NCI-H526 (cell line): Measurements from ENCODE around the gene KREMEN1.
"Not testable (repeated sequence)": the region's sequence is repeated elsewhere in the genome, so short reads cannot be mapped to it uniquely, and the experiment has no call there.

Experiments used
- DNase-seq, 2 experiments: peaks; one replicate each; lab custom pipeline; 2025; lab: John Stamatoyannopoulos, UW

KREMEN1 gene, protein sequence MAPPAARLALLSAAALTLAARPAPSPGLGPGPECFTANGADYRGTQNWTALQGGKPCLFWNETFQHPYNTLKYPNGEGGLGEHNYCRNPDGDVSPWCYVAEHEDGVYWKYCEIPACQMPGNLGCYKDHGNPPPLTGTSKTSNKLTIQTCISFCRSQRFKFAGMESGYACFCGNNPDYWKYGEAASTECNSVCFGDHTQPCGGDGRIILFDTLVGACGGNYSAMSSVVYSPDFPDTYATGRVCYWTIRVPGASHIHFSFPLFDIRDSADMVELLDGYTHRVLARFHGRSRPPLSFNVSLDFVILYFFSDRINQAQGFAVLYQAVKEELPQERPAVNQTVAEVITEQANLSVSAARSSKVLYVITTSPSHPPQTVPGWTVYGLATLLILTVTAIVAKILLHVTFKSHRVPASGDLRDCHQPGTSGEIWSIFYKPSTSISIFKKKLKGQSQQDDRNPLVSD

DNA sequence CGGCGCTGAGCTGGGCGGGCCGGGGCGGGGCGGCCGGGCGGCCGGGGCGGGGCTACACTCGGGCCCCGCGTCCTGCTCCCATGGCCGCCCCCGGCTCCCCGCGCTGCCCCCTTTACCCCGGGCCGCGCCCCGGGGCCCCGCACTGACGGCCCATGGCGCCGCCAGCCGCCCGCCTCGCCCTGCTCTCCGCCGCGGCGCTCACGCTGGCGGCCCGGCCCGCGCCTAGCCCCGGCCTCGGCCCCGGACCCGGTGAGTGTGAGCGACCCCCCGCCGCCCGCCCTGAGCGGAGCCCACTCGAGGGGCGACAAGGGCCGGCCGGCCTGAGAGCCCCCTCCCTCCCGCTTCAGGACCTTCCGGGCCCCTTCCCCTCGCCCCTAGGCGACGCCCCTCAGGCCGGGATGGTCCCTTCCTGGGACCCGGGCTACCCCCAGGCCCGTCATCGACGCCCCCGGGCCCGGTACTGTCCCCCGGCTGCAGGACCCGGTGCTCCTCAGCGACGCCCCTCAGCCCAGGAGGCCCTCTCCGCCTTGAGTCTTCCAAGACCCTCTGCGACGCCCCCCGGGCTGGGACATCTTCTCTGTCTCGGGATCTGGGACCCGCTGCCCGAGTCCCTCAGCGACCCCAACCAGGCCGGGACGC lies at the start of gene KREMEN1:
Gene KREMEN1, plus strand, starts transcription at position 57 of the 639 bp plus-strand sequence. Its CDS starts 96 bp downstream, at position 153.
- no peak for DNase-seq

DNA sequence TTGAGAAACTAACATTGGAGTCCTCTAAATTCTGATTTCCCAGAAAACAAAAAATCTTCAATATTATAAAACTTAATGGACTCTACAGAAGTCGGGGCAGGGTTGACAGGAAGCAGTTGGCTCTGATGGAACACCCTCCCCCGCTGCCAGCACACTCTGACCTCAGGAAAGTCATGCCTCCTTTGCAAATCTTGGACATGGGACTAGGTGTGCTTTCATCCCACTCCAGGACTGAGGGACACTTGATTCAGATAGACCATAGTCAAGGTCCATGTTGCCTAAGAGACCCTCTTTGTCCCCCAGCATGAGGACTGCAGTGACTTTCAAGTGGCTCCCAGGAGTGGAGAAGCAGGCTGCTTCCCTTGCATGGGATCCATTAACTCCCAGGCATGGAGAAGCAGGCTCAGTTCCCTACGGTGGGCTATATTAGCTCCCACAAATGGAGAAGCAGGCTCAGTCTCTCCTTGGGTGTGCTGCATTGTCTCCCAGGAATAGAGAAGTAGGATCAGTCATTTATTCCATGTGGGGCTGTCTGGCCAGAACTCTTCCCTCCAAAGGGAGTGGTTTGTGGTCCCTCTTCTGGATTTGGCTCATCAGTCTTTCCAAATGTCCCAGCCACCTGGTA lies 49.6 kb upstream of the KREMEN1 start:
- no peak for DNase-seq

DNA sequence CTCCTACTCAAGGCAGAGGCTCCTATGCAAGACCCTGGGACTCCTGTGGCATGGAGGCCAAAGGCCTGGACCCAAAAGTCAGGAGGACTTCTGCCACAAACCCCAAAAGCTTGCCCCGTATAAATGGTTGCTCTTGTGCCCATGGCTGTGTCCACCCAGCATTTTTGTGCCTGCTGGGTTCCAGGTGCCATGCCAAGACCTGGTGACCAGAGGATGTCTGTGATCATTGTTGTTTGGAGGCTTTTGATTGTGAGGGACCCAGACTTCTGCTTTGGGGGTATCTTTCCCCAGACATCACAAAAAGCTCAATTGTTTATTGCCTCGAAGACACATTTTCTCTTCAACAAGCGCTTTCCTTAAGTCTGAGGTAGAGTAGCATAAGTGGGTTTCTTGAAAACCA lies 46.3 kb upstream of the KREMEN1 start:
- no peak for DNase-seq

DNA sequence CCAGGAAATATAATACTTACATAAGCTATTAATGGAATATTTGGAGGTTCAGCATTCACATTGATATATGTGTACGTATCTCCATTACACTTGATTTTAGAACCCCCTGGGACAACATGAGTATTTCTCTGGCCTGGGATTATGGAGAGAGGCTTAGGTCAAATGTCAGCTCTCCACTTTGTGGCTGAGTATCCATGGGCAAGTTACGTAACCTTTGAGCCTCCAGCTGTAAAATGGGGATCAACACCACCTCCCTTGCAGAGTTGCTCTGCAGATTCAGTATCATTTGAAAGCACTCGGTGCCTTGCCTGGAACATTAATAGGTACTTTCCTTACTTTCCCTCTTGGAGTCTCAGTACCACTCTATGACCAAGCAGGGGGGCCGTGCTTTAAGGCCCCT lies 44.4 kb upstream of the KREMEN1 start:
- no peak for DNase-seq

DNA sequence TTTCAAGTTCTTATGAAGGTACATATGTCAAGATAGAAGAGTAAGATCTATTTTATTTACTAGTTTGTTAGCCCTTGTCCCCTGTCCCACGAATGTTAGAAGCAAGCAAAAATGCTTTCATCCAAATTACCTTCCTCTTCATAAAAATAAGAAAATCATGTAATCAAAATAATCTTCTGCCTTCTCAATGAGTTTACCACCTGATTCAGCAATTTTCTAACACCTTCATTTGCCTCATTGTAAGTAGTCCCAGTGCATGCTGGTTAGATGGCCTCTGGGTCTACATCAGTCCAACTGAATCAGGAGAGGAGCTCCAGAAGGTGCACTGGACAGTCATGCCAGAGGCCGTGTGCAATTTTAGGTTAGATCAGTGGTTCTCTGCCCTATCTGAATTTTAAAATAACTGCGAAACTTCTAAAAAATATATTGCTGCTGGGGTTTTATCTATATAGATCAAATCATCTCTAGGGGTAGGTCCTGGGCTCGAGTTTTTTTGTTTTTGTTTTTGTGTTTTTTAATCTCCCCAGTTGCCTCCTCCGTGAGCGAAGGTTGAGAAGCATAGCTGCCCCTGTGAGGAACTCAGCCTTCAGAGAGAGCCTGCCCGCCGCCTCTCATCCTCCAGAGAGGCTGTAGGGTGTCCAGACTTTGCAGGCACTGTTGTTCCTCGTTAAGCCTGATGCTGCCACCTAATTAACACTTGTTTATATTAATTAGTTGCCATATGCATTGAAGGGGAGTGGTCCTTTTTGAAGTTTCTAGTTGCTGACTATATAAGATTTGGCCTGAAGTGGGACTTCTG lies 43.4 kb upstream of the KREMEN1 start:
- DNase-seq = peak in 1 of 2 experiments; percentile 38

DNA sequence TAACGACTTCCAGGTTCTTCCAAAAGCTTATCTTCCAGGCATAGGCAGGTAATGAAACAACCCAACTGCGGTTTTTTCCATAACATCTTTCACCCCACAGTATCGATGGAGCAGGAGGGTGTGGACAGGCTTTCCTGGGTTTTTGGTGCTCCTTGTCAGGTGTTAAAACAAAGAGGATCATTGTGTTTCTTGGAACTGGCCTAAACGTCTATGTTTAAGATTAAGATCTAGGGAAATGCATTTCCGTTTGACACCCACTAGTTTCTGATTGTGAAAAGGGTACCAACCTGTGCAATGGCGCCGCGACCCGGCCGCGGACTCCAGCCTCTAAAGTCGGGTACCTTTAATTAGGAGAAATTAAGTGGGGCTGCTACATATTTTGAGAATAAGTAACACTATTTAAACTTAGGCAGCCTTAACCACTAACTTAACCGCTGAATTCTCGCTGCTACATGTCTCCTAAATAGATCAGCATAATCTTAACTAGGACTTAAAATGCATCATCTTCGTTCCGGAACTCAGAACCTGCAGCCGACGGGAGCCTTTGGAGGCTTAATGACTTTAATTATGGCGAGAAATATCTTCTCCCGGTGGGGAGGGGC lies 42.7 kb upstream of the KREMEN1 start:
- peak; percentile 76 to 81 for DNase-seq

DNA sequence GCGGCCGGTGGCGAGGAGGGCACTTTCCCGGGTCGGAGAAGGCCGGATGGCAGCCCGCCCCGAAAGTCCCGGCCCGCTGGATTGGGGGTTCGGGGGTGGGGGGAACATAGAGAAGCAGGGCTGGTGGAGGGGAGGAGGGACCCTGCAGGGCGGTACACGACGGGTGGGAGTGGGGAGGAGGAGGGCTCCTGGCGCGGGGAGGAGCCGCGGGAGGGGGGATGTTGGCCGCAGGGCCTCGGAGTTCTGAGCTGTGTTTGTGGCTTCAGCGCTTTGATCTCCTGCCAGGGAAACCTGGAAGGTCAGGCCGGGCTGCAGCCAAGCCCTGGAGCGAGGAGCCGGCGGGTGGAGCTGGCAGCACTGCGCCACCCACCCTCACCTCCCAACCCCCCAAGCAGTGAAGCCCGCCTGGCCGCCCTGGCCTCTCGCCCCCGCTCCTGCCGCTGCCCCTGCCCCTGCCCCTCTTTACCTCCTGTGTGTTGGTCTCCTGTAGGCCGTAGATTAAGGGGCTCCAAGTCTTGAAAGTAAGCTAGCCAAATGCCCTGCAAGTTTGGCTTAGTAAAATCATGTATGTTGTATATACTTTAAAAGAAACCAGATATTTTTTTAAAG lies 42.1 kb upstream of the KREMEN1 start:
- peak in 1 of 2 experiments; percentile 53 for DNase-seq

DNA sequence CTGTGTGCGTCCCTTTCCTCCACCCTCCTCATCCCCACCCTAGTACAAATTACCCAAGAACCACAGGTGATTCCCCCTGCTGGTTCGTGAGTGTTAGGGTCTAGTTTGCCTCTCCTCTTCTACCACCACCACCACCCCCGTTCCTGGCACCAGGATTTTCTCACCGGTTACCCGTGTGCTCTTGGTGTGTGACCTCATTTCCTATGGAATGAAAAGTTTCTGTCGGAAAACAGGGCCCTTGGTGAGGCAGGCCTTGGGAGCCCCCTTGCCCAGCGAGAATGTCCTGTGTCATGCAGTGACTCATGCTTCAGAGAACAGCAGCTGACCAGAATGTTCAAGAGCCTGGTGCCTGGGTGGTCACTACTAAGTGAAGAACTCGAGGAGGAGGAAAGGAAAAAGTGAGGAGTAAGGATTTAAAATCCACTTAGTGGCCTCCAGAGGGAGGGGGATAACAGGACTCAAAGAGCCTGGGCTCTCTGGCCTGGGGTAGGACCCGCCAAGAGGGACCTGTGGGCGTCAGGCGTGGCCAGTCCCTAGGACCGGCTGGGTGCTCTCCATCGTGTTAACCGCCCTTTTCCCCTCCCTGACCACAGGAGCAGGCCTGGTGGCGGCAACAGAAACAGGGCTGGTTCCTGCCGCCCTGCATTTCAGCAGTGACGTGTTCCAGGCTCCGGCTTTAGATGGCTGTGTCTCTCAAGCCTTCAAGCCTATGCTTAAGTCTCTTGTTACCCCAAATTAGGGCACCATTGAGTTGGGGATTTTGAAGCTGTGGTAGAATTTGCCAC lies 41.4 kb upstream of the KREMEN1 start:
- DNase-seq = peak in 1 of 2 experiments; percentile 11

DNA sequence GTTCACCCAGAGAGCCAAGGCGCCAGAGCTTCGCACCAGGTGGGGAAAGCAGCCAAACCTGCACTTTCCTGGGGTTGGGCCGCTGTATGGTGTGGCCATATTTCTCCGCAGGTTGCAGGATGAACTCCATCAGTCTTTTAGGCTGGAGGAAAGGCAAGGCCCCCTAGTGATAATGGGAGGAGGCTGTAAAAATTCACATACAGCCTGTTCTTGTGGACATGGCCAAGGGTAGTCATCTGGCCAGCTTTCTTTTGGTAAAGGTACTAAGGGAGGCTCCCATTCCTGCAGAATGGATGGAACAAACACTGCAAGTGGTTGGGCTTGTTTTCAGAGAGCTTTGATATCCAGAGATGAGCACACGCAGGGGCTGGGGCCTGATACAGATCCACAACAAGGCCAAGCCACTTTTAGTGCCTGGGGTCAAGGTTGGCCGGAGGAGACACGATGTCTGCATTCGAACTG lies 40.8 kb upstream of the KREMEN1 start:
- DNase-seq = no peak

DNA sequence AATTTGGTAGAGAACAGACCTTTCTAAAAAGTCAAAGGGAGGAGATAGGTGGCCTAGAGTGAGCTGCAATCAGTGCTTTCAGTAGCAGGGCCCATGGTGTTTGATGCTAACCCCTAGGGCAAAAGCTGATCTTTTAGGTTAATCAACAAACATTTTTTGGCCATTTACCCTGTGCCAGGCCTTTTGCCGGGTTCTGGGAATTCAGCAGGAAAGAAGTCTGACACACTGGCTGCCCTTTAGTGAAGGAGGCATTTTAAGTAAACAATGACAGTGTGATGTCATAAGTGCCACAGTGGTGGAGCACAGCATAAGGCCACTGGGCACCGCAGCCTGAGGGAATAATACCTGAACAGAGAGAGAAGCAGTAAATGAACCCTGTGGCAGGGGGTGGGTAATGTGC lies 40.3 kb upstream of the KREMEN1 start:
- DNase-seq = no peak

DNA sequence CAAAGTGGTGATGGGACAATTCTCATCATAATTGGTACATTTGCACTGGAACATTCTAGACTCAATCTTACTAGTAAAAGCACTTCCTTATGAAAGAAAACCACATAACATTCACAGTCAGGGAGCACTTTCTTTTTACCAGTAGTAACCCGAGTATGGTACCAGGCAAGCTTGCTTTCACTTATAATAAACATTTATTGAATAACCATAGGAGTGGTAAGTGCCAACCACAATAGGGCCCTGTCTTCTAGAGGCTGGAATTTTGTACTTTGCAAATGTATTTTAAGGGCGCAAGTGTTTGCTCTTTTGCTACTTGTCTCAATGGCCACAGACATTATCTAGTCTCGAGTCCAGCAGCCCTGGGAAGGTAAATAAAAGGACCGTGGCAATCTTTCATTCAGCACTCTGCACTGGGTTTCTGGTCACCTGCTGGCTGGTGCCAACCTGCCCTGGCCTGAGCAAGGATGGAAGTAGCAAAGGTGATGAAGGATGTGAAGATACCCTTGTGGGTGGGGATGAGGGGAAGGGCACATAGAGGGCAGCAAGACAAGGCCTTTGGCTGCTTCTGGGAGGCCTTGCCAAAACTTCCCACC lies 35.4 kb upstream of the KREMEN1 start:
- no peak for DNase-seq

DNA sequence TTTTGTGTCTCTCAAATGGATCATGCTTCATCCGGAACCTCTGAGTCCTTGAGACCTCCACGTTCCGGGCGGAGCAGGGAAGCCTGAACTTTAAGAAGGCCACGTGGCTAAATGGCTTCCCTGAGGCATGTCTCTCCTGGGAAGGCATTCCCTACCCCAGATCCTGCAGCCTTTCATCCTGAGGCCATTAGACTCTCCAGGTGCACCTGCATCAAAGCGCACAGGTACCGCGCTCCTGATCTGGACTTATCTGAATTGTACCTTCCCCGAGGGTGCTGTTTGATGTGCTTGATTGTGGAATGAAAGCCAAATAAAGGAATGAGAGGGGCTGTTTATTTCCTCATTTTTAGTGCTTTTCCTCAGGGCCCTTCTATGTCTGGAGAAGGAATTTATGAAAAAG lies 33.7 kb upstream of the KREMEN1 start:
- peak in 1 of 2 experiments; percentile 4 for DNase-seq

DNA sequence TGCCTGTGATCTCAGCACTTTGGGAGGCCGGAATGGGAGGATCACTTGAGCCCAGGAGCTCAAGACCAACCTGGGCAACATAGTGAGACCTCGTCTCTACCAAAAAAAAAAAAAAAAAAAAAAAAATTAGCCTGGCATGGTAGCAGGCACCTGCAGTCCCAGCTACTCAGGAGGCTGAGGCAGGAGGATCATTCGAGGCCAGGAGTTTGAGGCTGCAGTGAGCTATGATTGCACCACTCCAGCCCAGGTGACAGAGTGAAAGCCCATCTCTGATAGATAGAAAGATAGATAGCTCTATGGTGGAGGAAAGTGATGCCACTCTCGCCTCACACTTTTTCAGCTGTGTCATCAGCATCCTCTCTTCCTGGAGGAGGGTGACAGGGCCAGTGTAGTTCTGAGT lies 33.2 kb upstream of the KREMEN1 start:
- not testable (repeated sequence) for DNase-seq

DNA sequence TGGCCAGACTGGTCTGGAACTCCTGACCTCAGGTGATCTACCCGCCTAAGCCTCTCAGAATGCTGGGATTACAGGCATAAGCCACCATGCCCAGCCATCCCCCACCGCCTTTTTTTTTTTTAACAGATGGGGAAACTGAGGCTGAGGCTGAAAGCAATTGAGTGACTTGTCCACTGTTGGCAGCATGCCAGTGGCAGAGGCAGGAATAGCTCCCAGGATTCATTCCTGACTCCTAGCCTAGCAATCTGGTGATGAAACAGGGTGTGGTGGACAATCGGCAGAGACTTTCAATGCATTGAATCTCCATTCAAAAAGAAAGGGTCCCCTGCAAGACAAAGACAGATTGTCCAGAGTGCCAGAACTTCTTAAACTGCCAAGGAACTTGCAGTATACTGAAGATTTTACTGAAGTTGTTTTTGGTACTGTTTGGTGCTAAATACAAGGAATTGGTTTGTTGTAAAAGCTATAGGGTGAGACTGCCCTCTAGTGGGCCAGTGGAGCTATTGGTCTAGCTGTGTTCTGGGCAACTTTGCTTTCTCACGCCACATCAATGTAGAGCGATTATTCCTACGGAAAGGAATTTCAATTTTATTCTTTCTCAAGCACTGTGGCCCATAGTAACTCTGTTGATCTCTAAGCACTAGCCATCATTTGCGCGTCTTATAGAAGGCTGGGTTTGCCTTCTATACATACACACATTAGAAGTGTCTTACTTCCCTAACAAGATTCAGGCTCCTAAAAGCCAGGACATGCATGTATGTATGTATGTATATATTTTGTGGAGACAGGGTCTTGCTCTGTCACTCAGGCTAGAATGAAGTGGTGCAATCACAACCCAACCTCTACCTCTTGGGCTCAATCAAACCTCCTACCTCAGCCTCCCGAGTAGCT lies 32.2 kb upstream of the KREMEN1 start:
- peak in 1 of 2 experiments; percentile 62 for DNase-seq

DNA sequence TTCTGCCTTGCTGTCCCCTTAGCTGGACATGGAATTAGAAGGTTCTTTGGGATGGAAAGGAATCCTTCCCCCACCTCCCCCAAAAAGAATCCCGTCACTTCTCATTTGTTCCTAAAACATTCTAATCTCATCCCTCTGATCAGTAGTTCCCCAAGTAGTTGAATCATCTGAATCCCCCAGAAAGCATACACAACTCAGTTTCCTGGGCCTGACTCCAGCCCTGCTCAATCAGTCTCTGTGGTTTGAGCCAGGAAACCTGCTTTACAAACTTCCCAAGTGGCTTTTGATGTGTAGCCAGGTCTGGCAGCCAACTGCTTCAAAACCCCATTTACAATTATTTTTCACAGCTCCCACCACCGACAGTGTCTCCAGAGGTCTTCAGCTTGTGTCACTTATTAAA lies 31.4 kb upstream of the KREMEN1 start:
- no peak for DNase-seq

DNA sequence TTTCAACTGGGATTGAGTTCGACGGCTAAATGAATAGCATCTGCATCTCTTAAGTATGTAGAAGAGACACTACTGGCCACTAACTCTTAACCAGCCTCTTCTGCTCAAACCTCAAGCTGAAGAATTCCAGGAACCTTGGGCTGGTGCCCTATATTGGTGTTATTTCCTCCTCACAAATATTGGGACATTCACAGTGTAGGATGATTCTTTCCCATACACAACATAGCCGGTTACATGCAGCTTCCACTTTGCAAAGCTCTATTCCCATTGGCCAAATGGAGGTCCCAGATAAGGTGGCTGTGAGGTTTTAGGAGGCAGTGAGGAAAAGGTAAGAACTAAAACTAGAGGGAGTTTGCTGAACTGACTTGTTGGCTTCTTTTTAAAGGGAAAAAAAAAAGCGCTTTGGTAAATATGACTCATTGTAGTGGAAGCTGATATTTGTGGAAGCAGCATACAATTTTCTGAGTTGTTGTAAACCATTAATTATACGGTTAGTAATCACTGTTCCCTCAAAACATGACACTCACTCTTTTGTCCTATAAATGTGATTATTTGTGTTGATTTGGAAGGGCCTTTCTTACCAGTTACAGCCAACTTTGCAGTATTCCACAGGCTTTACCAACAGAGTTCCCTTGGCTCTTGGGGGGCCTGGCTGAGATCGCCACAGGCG lies 28.8 kb upstream of the KREMEN1 start:
- DNase-seq = no peak

DNA sequence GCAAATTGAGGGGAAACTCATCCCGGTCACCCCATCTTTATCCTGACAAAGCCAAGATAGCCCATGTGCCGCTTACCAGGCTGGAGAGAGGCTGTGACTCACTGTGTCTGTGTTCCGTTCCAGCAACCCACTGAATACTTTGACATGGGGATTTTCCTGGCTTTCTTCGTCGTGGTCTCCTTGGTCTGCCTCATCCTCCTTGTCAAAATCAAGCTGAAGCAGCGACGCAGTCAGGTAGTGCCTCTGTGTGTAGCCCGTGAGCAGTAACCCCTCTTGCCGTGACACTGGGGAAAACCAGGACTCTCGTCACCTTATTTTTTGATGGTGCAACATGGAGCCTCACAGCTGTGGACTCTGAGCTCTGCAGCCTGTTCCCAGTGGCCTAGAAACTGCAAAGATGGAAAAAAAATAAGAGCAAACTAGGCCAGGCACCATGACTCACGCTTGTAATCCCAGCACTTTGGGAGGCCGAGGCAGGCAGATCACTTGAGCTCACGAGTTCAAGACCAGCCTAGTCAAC lies 28.1 kb upstream of the KREMEN1 start:
- no peak for DNase-seq
